Keratinocyte (primary cell): ENCODE results near the gene TUBB2A.
"Not testable (repeated sequence)": the region's sequence is repeated elsewhere in the genome, so short reads cannot be mapped to it uniquely, and the experiment has no call there.

Source experiments
- EZH2 ChIP-seq: IDR thresholded peaks from one replicate; pipeline ENCODE4 v1.6.1; 2012; ENCODE audit warnings: inconsistent platforms, mild to moderate bottlenecking, low read length, moderate library complexity
- TF ChIP-seq, protein P1 (sequence below), 3 experiments: IDR thresholded peaks in 1 of 3; conservative IDR thresholded peaks in 1 of 3; optimal IDR thresholded peaks in 1 of 3; 2 replicates in 2 of 3; 3 replicates in 1 of 3; pipeline versions ENCODE3 to v1.5.1; 2011; ENCODE audit warnings: low read length in 3 of 3, mild to moderate bottlenecking in 3 of 3, moderate library complexity in 2 of 3, control low read depth in 1 of 3, inconsistent platforms in 1 of 3; ENCODE audit not compliant: insufficient read depth in 2 of 3; ENCODE audit errors: extremely low read depth in 1 of 3

DNA sequence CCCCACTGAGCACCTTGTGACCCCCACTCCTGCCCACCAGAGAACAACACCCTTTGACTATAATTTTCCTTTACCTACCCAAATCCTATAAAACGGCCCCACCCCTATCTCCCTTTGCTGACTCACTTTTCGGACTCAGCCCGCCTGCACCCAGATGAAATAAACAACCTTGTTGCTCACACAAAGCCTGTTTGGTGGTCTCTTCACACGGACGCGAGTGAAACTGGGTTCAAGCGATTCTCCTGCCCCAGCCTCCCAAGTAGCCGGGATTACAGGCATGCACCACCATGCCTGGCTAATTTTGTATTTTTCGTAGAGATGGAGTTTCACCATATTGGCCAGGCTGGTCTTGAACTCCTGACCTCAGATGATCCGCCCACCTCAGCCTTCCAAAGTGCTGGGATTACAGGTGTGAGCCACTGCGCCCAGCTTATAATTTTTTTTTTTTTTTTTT lies 16.3 kb upstream of the TUBB2A start:
- TF ChIP-seq, protein P1, sequence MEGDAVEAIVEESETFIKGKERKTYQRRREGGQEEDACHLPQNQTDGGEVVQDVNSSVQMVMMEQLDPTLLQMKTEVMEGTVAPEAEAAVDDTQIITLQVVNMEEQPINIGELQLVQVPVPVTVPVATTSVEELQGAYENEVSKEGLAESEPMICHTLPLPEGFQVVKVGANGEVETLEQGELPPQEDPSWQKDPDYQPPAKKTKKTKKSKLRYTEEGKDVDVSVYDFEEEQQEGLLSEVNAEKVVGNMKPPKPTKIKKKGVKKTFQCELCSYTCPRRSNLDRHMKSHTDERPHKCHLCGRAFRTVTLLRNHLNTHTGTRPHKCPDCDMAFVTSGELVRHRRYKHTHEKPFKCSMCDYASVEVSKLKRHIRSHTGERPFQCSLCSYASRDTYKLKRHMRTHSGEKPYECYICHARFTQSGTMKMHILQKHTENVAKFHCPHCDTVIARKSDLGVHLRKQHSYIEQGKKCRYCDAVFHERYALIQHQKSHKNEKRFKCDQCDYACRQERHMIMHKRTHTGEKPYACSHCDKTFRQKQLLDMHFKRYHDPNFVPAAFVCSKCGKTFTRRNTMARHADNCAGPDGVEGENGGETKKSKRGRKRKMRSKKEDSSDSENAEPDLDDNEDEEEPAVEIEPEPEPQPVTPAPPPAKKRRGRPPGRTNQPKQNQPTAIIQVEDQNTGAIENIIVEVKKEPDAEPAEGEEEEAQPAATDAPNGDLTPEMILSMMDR (optimal IDR thresholded peaks at IDR 0.05 in 1 of 3, IDR thresholded peaks at IDR 0.05 in 1 of 3, conservative IDR thresholded peaks at IDR 0.05 in 1 of 3; ENCODE audit: extremely low read depth in 1 of 3, insufficient read depth in 2 of 3, low read length in 3 of 3), result not testable (repeated sequence)
- TF ChIP-seq EZH2, result not testable (repeated sequence)
